ENCODE results near the gene SULT2B1.
"Not testable (repeated sequence)": the region's sequence is repeated elsewhere in the genome, so short reads cannot be mapped to it uniquely, and the experiment has no call there.

Gene SULT2B1

GRCh38 chr19:48530770-48531169 lies 21.2 kb upstream of the SULT2B1 start:
- DNase-seq (ENCODE audit: low spot score): no peak
- no peak for TF ChIP-seq CTCF (IDR thresholded peaks at IDR 0.05; ENCODE audit: extremely low read depth, missing control alignments)

- DNase-seq (ENCODE audit: low spot score): no peak
- TF ChIP-seq CTCF (IDR thresholded peaks at IDR 0.05; ENCODE audit: extremely low read depth, missing control alignments): no peak
These were observed 18.2 kb upstream of the SULT2B1 start for GRCh38 chr19:48533770-48534169.

GRCh38 chr19:48537541-48537940 lies 14.4 kb upstream of the SULT2B1 start:
- DNase-seq (ENCODE audit: low spot score): no peak
- no peak for TF ChIP-seq CTCF (IDR thresholded peaks at IDR 0.05; ENCODE audit: extremely low read depth, missing control alignments)

GRCh38 chr19:48538057-48538456 lies 13.9 kb upstream of the SULT2B1 start:
- not testable (repeated sequence) for DNase-seq (ENCODE audit: low spot score)

GRCh38 chr19:48539503-48540096 lies 12.4 kb upstream of the SULT2B1 start:
- no peak for TF ChIP-seq CTCF (IDR thresholded peaks at IDR 0.05; ENCODE audit: extremely low read depth, missing control alignments)
- no peak for DNase-seq (ENCODE audit: low spot score)

- no peak for TF ChIP-seq CTCF (IDR thresholded peaks at IDR 0.05; ENCODE audit: extremely low read depth, missing control alignments)
- no peak for DNase-seq (ENCODE audit: low spot score)
These were observed 11.9 kb upstream of the SULT2B1 start for GRCh38 chr19:48540110-48540509.

- TF ChIP-seq CTCF (IDR thresholded peaks at IDR 0.05; ENCODE audit: extremely low read depth, missing control alignments): no peak
- DNase-seq (ENCODE audit: low spot score): no peak
These were observed 10.2 kb upstream of the SULT2B1 start for GRCh38 chr19:48541813-48542212.

GRCh38 chr19:48543121-48543710 lies 8.8 kb upstream of the SULT2B1 start:
- no peak for TF ChIP-seq CTCF (IDR thresholded peaks at IDR 0.05; ENCODE audit: extremely low read depth, missing control alignments)

More at GRCh38 chr19:48543121-48543710, 8.8 kb upstream of the SULT2B1 start:
- no peak for DNase-seq (ENCODE audit: low spot score)

Data from GM20000 (cell line).